Measurements from ENCODE around the gene TPGS2.

DNA sequence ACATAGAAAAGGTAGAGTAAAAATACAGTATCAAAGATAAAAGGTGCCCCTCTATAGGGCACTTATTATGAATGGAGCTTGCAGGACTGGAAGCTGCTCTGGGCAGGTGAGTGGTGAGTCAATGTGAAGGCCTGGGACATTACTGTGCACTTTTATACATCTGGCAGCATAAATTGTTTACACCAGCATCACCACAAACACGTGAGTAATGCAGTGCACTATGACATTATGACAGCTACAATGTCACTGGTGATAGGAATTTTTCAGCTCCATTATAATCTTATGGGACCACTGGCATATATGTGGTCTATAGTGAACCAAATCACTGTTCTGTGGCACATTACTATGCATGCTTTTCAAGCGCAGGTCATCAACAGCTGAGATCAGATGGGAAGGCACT lies 48.1 kb downstream of the TPGS2 start:
- TF ChIP-seq, protein P1, sequence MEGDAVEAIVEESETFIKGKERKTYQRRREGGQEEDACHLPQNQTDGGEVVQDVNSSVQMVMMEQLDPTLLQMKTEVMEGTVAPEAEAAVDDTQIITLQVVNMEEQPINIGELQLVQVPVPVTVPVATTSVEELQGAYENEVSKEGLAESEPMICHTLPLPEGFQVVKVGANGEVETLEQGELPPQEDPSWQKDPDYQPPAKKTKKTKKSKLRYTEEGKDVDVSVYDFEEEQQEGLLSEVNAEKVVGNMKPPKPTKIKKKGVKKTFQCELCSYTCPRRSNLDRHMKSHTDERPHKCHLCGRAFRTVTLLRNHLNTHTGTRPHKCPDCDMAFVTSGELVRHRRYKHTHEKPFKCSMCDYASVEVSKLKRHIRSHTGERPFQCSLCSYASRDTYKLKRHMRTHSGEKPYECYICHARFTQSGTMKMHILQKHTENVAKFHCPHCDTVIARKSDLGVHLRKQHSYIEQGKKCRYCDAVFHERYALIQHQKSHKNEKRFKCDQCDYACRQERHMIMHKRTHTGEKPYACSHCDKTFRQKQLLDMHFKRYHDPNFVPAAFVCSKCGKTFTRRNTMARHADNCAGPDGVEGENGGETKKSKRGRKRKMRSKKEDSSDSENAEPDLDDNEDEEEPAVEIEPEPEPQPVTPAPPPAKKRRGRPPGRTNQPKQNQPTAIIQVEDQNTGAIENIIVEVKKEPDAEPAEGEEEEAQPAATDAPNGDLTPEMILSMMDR (IDR thresholded peaks at IDR 0.05) = no peak
- TF ChIP-seq JUNB (IDR thresholded peaks at IDR 0.05) = no peak
- no peak for TF ChIP-seq MAZ (IDR thresholded peaks at IDR 0.05; ENCODE audit: borderline replicate concordance, low read depth, low read length)

Measured in A549 (cell line).